Measurements from ENCODE around the gene MLF2.
"Not testable (repeated sequence)": the region's sequence is repeated elsewhere in the genome, so short reads cannot be mapped to it uniquely, and the experiment has no call there.

Gene MLF2

GRCh38 chr12:6716874-6717437 is 36.0 kb downstream of the MLF2 start:
- Histone ChIP-seq H3K4me1 (ENCODE audit: insufficient read depth, low read length) (no peaks in the 10 kb centered on the region), H3K4me3 (ENCODE audit: low read depth in 1 of 2, low read length in 2 of 2) (no peak overlapping the region), H3K36me3 (ENCODE audit: insufficient read depth, low read length) (no peaks in the 10 kb centered on the region), H3K9ac (ENCODE audit: low read length) (no peak overlapping the region), H3K27ac (ENCODE audit: low read depth, low read length) (no peak overlapping the region), H3K27me3 (ENCODE audit: control insufficient read depth in 1 of 2, insufficient read depth in 2 of 2, low read length in 2 of 2) (no peaks in the 10 kb centered on the region), H3K9me3 (ENCODE audit: low read length) (no peaks in the 10 kb centered on the region)

GRCh38 chr12:6716031-6716873 is 36.7 kb downstream of the MLF2 start:
- H3K4me3 ChIP-seq (ENCODE audit: low read depth in 1 of 2, low read length in 2 of 2); H3K36me3 ChIP-seq (ENCODE audit: insufficient read depth, low read length); H3K27me3 ChIP-seq (ENCODE audit: control insufficient read depth in 1 of 2, insufficient read depth in 2 of 2, low read length in 2 of 2); H3K9me3 ChIP-seq (ENCODE audit: low read length); H3K9ac ChIP-seq (ENCODE audit: low read length); H3K4me1 ChIP-seq (ENCODE audit: insufficient read depth, low read length); H3K27ac ChIP-seq (ENCODE audit: low read depth, low read length): not testable (repeated sequence)

- H3K4me3 ChIP-seq (ENCODE audit: low read depth in 1 of 2, low read length in 2 of 2) = no peak overlapping the region
- H3K36me3 ChIP-seq (ENCODE audit: insufficient read depth, low read length) = no peaks in the 10 kb centered on the region
- peaks cover 0 to 3% of the 10 kb centered on the region in 2 donors for H3K27me3 ChIP-seq (ENCODE audit: control insufficient read depth in 1 of 2, insufficient read depth in 2 of 2, low read length in 2 of 2)
- no peak overlapping the region for H3K9ac ChIP-seq (ENCODE audit: low read length)
- no peak overlapping the region for H3K27ac ChIP-seq (ENCODE audit: low read depth, low read length)
- no peaks in the 10 kb centered on the region for H3K9me3 ChIP-seq (ENCODE audit: low read length)
- H3K4me1 ChIP-seq (ENCODE audit: insufficient read depth, low read length) = no peaks in the 10 kb centered on the region
Observed at GRCh38 chr12:6708960-6709394, 44.0 kb downstream of the MLF2 start.

DNA sequence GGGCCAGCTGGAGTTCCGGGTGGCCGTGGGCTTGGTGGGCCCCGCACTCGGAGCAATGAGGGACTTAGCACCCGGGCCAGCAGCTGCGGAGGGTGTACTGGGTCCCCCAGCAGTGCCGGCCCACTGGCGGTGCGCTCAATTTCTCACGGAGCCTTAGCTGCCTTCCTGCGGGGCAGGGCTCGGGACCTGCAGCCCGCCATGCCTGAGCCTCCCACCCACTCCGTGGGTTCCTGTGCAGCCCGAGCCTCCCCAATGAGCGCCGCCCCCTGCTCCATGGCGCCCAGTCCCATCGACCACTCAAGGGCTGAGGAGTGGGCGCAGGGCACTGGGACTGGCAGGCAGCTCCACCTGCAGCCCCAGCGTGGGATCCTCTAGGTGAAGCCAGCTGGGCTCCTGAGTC is 44.6 kb downstream of the MLF2 start:
- not testable (repeated sequence) for H3K9me3 ChIP-seq (ENCODE audit: low read length); H3K27me3 ChIP-seq (ENCODE audit: control insufficient read depth in 1 of 2, insufficient read depth in 2 of 2, low read length in 2 of 2); H3K4me1 ChIP-seq (ENCODE audit: insufficient read depth, low read length)

DNA sequence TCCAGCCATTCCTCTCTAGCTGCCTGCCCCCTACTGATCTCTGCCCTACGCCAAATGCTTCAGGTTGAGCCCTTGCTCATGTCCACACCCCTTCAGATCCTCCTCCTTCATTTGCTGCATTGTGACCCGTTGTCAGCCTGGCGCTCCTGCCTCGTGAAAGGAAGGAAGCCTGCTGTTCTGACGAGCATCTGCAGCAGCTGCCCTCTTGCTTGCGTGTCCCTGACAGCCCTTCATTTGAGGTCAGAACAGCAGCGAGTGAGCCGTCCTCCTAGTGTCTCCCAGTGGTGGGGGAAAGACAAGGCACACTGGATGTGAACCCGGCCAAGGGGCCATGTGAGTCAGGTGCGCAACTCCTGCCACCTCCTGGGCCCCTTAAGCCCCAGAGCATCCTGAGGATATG is 49.3 kb downstream of the MLF2 start:
- Histone ChIP-seq H3K27me3 (ENCODE audit: control insufficient read depth in 1 of 2, insufficient read depth in 2 of 2, low read length in 2 of 2) (peaks cover 18 to 36% of the 10 kb centered on the region in 2 donors), H3K4me3 (ENCODE audit: low read depth in 1 of 2, low read length in 2 of 2) (no peak overlapping the region), H3K9me3 (ENCODE audit: low read length) (no peaks in the 10 kb centered on the region)

More for the DNA sequence above, 44.6 kb downstream of the MLF2 start:
- H3K4me3 ChIP-seq (ENCODE audit: low read depth in 1 of 2, low read length in 2 of 2); H3K36me3 ChIP-seq (ENCODE audit: insufficient read depth, low read length); H3K9ac ChIP-seq (ENCODE audit: low read length); H3K27ac ChIP-seq (ENCODE audit: low read depth, low read length): not testable (repeated sequence)

GRCh38 chr12:6701078-6701768 is 51.7 kb downstream of the MLF2 start:
- no peaks in the 10 kb centered on the region for H3K9me3 ChIP-seq (ENCODE audit: low read length)
- peaks cover 21 to 51% of the 10 kb centered on the region in 2 donors for H3K27me3 ChIP-seq (ENCODE audit: control insufficient read depth in 1 of 2, insufficient read depth in 2 of 2, low read length in 2 of 2)
- no peak overlapping the region for H3K9ac ChIP-seq (ENCODE audit: low read length)
- H3K4me1 ChIP-seq (ENCODE audit: insufficient read depth, low read length) = peaks cover 4% of the 10 kb centered on the region
- H3K27ac ChIP-seq (ENCODE audit: low read depth, low read length) = no peak overlapping the region
- peak overlapping the region in 1 of 2 donors; percentile 27 for H3K4me3 ChIP-seq (ENCODE audit: low read depth in 1 of 2, low read length in 2 of 2)
- H3K36me3 ChIP-seq (ENCODE audit: insufficient read depth, low read length) = no peaks in the 10 kb centered on the region

More for the DNA sequence above, 49.3 kb downstream of the MLF2 start:
- H3K4me1 ChIP-seq (ENCODE audit: insufficient read depth, low read length) = peaks cover 4% of the 10 kb centered on the region
- H3K9ac ChIP-seq (ENCODE audit: low read length) = no peak overlapping the region
- H3K27ac ChIP-seq (ENCODE audit: low read depth, low read length) = no peak overlapping the region
- H3K36me3 ChIP-seq (ENCODE audit: insufficient read depth, low read length) = no peaks in the 10 kb centered on the region

- Histone ChIP-seq H3K9me3 (ENCODE audit: low read length) (no peaks in the 10 kb centered on the region), H3K9ac (ENCODE audit: low read length) (no peak within 1 kb of the TSS), H3K27ac (ENCODE audit: low read depth, low read length) (no peak within 1 kb of the TSS), H3K4me3 (ENCODE audit: low read depth in 1 of 2, low read length in 2 of 2) (peak within 1 kb of the TSS; percentile 27 to 64), H3K36me3 (ENCODE audit: insufficient read depth, low read length) (no peaks in the 10 kb centered on the region), H3K4me1 (ENCODE audit: insufficient read depth, low read length) (peaks cover 4% of the 10 kb centered on the region), H3K27me3 (ENCODE audit: control insufficient read depth in 1 of 2, insufficient read depth in 2 of 2, low read length in 2 of 2) (peaks cover 21 to 52% of the 10 kb centered on the region in 2 donors)
Observed at GRCh38 chr12:6700646-6701051, 52.3 kb downstream of the MLF2 start, which contains the start of gene PIANP. PIANP (minus strand) TSS chr12:6700815; CDS start chr12:6698061, 2,754 bp downstream.

DNA sequence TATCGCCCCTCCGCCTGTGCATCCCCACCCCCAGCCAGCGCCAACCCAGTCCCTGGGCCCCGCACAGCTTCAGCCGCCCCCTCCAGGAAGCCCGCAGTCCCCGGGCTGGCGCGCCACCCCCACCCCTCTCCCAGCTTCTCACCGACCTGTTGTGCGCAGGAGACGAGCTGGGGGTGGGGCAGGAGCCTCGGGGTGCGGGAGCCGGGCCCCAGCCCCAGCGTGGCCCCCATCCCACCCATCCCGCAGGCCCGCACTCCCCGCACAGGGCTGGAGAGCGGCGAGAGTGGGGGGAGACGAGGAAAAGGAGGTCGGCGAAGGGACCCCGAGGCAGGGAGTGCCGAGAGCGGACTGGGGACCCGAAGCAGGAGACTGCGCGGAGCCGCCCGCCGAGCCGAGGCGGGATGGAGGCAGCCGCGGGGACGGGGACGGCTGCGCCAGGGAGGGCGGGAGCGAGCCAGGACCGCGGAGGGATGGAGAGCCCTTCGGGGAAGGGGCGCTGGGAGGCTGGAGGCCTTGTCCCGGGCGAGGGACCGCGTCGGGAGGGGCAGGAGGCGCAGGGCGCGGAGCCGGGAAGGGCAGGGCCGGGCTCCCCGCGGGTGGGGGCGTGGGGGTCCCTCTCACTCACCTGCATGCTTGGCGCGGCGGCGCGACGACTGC is 52.8 kb downstream of the MLF2 start:
- H3K4me1 ChIP-seq (ENCODE audit: insufficient read depth, low read length) = peaks cover 4% of the 10 kb centered on the region
- no peak overlapping the region for H3K27ac ChIP-seq (ENCODE audit: low read depth, low read length)
- no peak overlapping the region for H3K9ac ChIP-seq (ENCODE audit: low read length)
- no peaks in the 10 kb centered on the region for H3K36me3 ChIP-seq (ENCODE audit: insufficient read depth, low read length)
- peaks cover 21 to 57% of the 10 kb centered on the region in 2 donors for H3K27me3 ChIP-seq (ENCODE audit: control insufficient read depth in 1 of 2, insufficient read depth in 2 of 2, low read length in 2 of 2)
- H3K9me3 ChIP-seq (ENCODE audit: low read length) = no peaks in the 10 kb centered on the region
- H3K4me3 ChIP-seq (ENCODE audit: low read depth in 1 of 2, low read length in 2 of 2) = peak overlapping the region in 1 of 2 donors; percentile 64

DNA sequence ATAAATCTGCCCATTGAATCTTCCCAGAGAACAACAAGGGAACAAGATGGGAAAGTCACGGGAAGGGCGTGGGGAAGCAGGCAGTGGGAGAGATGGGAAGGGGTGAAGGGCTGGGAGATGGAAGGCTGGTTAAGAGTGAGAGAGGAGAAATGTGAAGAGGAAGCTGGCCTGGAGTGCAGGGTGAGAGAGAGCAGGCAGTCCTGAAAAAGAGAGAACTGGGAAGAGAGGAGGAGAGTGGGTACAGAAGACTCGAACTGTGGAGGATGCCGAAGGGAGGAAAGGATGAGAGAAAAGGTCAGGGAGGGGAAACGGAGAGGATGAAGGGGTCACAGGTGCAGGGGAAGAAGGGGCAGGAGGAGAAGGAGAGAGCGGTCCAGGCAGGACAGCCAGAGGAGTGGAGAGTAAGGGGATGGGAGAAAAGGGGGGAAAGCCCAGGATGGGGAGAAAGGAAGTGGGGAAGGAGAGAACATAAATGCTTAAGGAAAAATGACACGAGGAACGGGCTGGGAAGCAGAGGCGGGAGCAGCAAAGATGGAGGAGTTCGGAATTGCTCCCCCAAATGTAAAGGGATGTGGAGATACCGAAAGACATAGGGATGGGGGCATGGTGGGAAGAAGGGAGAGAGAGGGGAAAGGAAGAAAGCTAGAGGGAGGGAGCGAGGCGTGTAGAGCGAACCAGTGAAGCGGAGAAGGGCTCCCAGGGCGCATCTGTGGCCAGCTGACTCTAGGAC is 53.5 kb downstream of the MLF2 start:
- H3K9me3 ChIP-seq (ENCODE audit: low read length) = no peaks in the 10 kb centered on the region
- H3K36me3 ChIP-seq (ENCODE audit: insufficient read depth, low read length) = no peaks in the 10 kb centered on the region
- no peak overlapping the region for H3K9ac ChIP-seq (ENCODE audit: low read length)
- H3K4me3 ChIP-seq (ENCODE audit: low read depth in 1 of 2, low read length in 2 of 2) = no peak overlapping the region
- H3K27ac ChIP-seq (ENCODE audit: low read depth, low read length) = no peak overlapping the region
- peaks cover 4% of the 10 kb centered on the region for H3K4me1 ChIP-seq (ENCODE audit: insufficient read depth, low read length)
- H3K27me3 ChIP-seq (ENCODE audit: control insufficient read depth in 1 of 2, insufficient read depth in 2 of 2, low read length in 2 of 2) = peaks cover 21 to 57% of the 10 kb centered on the region in 2 donors

GRCh38 chr12:6698352-6699046 is 54.4 kb downstream of the MLF2 start:
- no peak overlapping the region for H3K27ac ChIP-seq (ENCODE audit: low read depth, low read length)
- H3K4me3 ChIP-seq (ENCODE audit: low read depth in 1 of 2, low read length in 2 of 2) = no peak overlapping the region
- H3K36me3 ChIP-seq (ENCODE audit: insufficient read depth, low read length) = no peaks in the 10 kb centered on the region
- H3K9me3 ChIP-seq (ENCODE audit: low read length) = no peaks in the 10 kb centered on the region
- H3K27me3 ChIP-seq (ENCODE audit: control insufficient read depth in 1 of 2, insufficient read depth in 2 of 2, low read length in 2 of 2) = peaks cover 21 to 49% of the 10 kb centered on the region in 2 donors
- peaks cover 4% of the 10 kb centered on the region for H3K4me1 ChIP-seq (ENCODE audit: insufficient read depth, low read length)
- H3K9ac ChIP-seq (ENCODE audit: low read length) = no peak overlapping the region

Data from muscle layer of colon (tissue), 2 donors.